ENCODE measurements around the gene LRRC32. TPM values are rescaled to one million over a fixed set of nuclear protein-coding genes. Genes with fewer than 3 reads are reported as not detected.

LRRC32 gene
- total and polyA plus RNA-seq, 7 donors, result 0.69 to 30.7 (median 10.9) TPM

GRCh38 chr11:76709756-76710155, 39.2 kb upstream of the LRRC32 start:
- Histone ChIP-seq H3K4me1 (no peaks in the 10 kb centered on the region), H3K4me3 (no peak overlapping the region), H3K36me3 (no peaks in the 10 kb centered on the region), H3K27me3 (no peaks in the 10 kb centered on the region), H3K9me3 (no peaks in the 10 kb centered on the region), H3K27ac (no peak overlapping the region)
- intact Hi-C loops (cut with DNase I), result no loop called here
- TF ChIP-seq CTCF (IDR thresholded peaks at IDR 0.05), result no peak
- TF ChIP-seq EP300 (IDR thresholded peaks at IDR 0.05), result no peak
- no peak for TF ChIP-seq POLR2AphosphoS5 (IDR thresholded peaks at IDR 0.05)
- no peak for TF ChIP-seq POLR2A (IDR thresholded peaks at IDR 0.05)
- DNase-seq, result no peak
- WGBS, 2 donors, result 68 to 93% methylated on average over 4 of the region's 4 CpGs

GRCh38 chr11:76708972-76709660, 38.6 kb upstream of the LRRC32 start:
- intact Hi-C loops (cut with DNase I), result no loop called here
- Histone ChIP-seq H3K36me3 (no peaks in the 10 kb centered on the region), H3K4me3 (no peak overlapping the region), H3K9me3 (no peaks in the 10 kb centered on the region), H3K27me3 (no peaks in the 10 kb centered on the region), H3K27ac (no peak overlapping the region), H3K4me1 (no peaks in the 10 kb centered on the region)
- WGBS, 2 donors, result 88 to 92% methylated on average over 8 of the region's 8 CpGs
- TF ChIP-seq CTCF (IDR thresholded peaks at IDR 0.05) (no peak), POLR2A (IDR thresholded peaks at IDR 0.05) (no peak), EP300 (IDR thresholded peaks at IDR 0.05) (no peak), POLR2AphosphoS5 (IDR thresholded peaks at IDR 0.05) (no peak)
- DNase-seq, result no peak

- DNase-seq, result no peak
- intact Hi-C loops (cut with DNase I), result no loop called here
Observed at GRCh38 chr11:76707293-76707825, 36.8 kb upstream of the LRRC32 start.

GRCh38 chr11:76706667-76707066, 36.1 kb upstream of the LRRC32 start:
- Histone ChIP-seq H3K36me3 (no peaks in the 10 kb centered on the region), H3K4me3 (no peak overlapping the region)

More at GRCh38 chr11:76707293-76707825, 36.8 kb upstream of the LRRC32 start:
- TF ChIP-seq POLR2A (IDR thresholded peaks at IDR 0.05) (no peak), CTCF (IDR thresholded peaks at IDR 0.05) (no peak), EP300 (IDR thresholded peaks at IDR 0.05) (no peak), POLR2AphosphoS5 (IDR thresholded peaks at IDR 0.05) (no peak)
- H3K4me1 ChIP-seq, result no peaks in the 10 kb centered on the region
- WGBS, 2 donors, result 87 to 88% methylated on average over 13 of the region's 13 CpGs
- no peak overlapping the region for H3K4me3 ChIP-seq
- H3K27ac ChIP-seq, result no peak overlapping the region
- H3K36me3 ChIP-seq, result no peaks in the 10 kb centered on the region
- H3K9me3 ChIP-seq, result no peaks in the 10 kb centered on the region
- no peaks in the 10 kb centered on the region for H3K27me3 ChIP-seq

More at GRCh38 chr11:76706667-76707066, 36.1 kb upstream of the LRRC32 start:
- no peak overlapping the region for H3K27ac ChIP-seq
- H3K9me3 ChIP-seq, result no peaks in the 10 kb centered on the region
- no peak for DNase-seq
- WGBS, 2 donors, result 57 to 82% methylated on average over 5 of the region's 5 CpGs
- no peaks in the 10 kb centered on the region for H3K27me3 ChIP-seq
- TF ChIP-seq CTCF (IDR thresholded peaks at IDR 0.05) (no peak), POLR2AphosphoS5 (IDR thresholded peaks at IDR 0.05) (no peak), POLR2A (IDR thresholded peaks at IDR 0.05) (no peak), EP300 (IDR thresholded peaks at IDR 0.05) (no peak)
- intact Hi-C loops (cut with DNase I), result no loop called here
- H3K4me1 ChIP-seq, result no peaks in the 10 kb centered on the region

All from sigmoid colon (tissue), 7 donors.